A549 (cell line): ENCODE data around the gene IL17RA. TPM values are rescaled to one million over a fixed set of nuclear protein-coding genes. Genes with fewer than 3 reads are reported as not detected.
"Not testable (repeated sequence)": the region's sequence is repeated elsewhere in the genome, so short reads cannot be mapped to it uniquely, and the experiment has no call there.

Experiments used
- ATAC-seq, 2 experiments: fragments of 200-7000 bp in 1 of 2; fragments of >200 bp in 1 of 2; cut with Nextera tagmentation in 1 of 2; cut with Tn5 transposase in 1 of 2; 3 replicates each; pipeline versions ENCODE4 v1.8.0 to v1.9.1; 2018 to 2020; ENCODE audit warnings: mild to moderate bottlenecking in 1 of 2, moderate library complexity in 1 of 2
- CTCF ChIA-PET: fragments of 300-600 bp; sonication (Branson Sonifier 250); formaldehyde crosslinking; extraction: SDS; loops from one replicate; lab custom pipeline; 2021; ENCODE audit warnings: antibody characterized with exemption, inconsistent platforms; lab: Yijun Ruan, JAX
- POLR2A ChIA-PET: fragments of 350-600 bp; formaldehyde crosslinking; extraction: SDS; loops from one replicate; lab custom pipeline; 2021; ENCODE audit warnings: antibody characterized with exemption, inconsistent platforms; lab: Yijun Ruan, JAX
- DNase-seq, 2 experiments: peaks; one replicate each; pipeline versions ENCODE4 v3.0.0 to v3.0.0-alpha.2; 2011 to 2016; ENCODE audit warnings: low read depth in 1 of 2, low spot score in 1 of 2
- FAIRE-seq: peaks from 2 replicates; lab custom pipeline; 2011; peaks lifted over from hg19 to GRCh38; lab: Jason Lieb, UNC
- H3K27ac ChIP-seq, 2 experiments: fragments of >200 bp; sonication (Bioruptor Twin); formaldehyde crosslinking; 3 replicates each; pipeline ENCODE4 v1.5.1; 2016 to 2017
- H3K4me1 ChIP-seq: fragments of >200 bp; sonication (Bioruptor Twin); formaldehyde crosslinking; 3 replicates; pipeline ENCODE4 v1.6.1; 2016
- H3K4me2 ChIP-seq: fragments of >200 bp; sonication (Bioruptor Twin); formaldehyde crosslinking; 3 replicates; pipeline ENCODE4 v1.6.1; 2016
- H3K4me3 ChIP-seq: fragments of >200 bp; sonication (Bioruptor Twin); formaldehyde crosslinking; 3 replicates; pipeline ENCODE4 v1.5.1; 2016
- H3K9me3 ChIP-seq: fragments of >200 bp; sonication (Bioruptor Twin); formaldehyde crosslinking; 3 replicates; pipeline ENCODE4 v1.6.1; 2016
- BHLHE40 ChIP-seq: IDR thresholded peaks from 2 replicates; pipeline ENCODE4 v1.6.1; 2012; ENCODE audit warnings: low read depth, low read length, inconsistent platforms
- CBX2 ChIP-seq: fragments of 200-600 bp; sonication (generic); IDR thresholded peaks from 2 replicates; pipeline ENCODE4 v1.6.1; 2016; ENCODE audit warnings: low read depth, mild to moderate bottlenecking, borderline replicate concordance
- CHD4 ChIP-seq: fragments of 200-600 bp; sonication (generic); IDR thresholded peaks from 2 replicates; pipeline ENCODE4 v1.6.1; 2016; ENCODE audit warnings: antibody characterized with exemption, mild to moderate bottlenecking, borderline replicate concordance
- EHF ChIP-seq: fragments of 250-450 bp; sonication (Bioruptor Pico); IDR thresholded peaks from 2 replicates; pipeline ENCODE4 v1.5.0; 2020; ENCODE audit warnings: mild to moderate bottlenecking
- GATA3 ChIP-seq: IDR thresholded peaks from 2 replicates; pipeline ENCODE4 v1.6.1; 2012; ENCODE audit warnings: borderline replicate concordance
- HDAC2 ChIP-seq: fragments of 200-600 bp; sonication (generic); IDR thresholded peaks from 2 replicates; pipeline ENCODE4 v1.6.1; 2016
- HOXB13 ChIP-seq: fragments of 250-450 bp; sonication (Bioruptor Pico); IDR thresholded peaks from 2 replicates; pipeline ENCODE4 v1.5.0; 2020; ENCODE audit warnings: low read depth, mild to moderate bottlenecking, moderate library complexity
- HOXB5 ChIP-seq: fragments of 250-450 bp; sonication (Bioruptor Pico); IDR thresholded peaks from 2 replicates; pipeline ENCODE4 v1.5.0; 2020; ENCODE audit warnings: mild to moderate bottlenecking, moderate library complexity
- MAZ ChIP-seq: fragments of 150-350 bp; IDR thresholded peaks from 2 replicates; pipeline ENCODE4 v1.6.1; 2014; ENCODE audit warnings: antibody characterized with exemption, low read depth, low read length, borderline replicate concordance
- MYC ChIP-seq: IDR thresholded peaks from 2 replicates; pipeline ENCODE4 v1.6.1; 2012; ENCODE audit warnings: mild to moderate bottlenecking, inconsistent platforms, low read length, improper control_type of control experiment, borderline replicate concordance
- POLR2AphosphoS2 ChIP-seq: conservative IDR thresholded peaks from 2 replicates; pipeline ENCODE4 v1.6.1; 2012; ENCODE audit warnings: low read length, improper control_type of control experiment, inconsistent platforms
- RAD21 ChIP-seq, 2 experiments: fragments of >200 bp in 1 of 2; sonication (Bioruptor Twin) in 1 of 2; formaldehyde crosslinking in 1 of 2; IDR thresholded peaks in 1 of 2; conservative IDR thresholded peaks in 1 of 2; 2 replicates in 1 of 2; 3 replicates in 1 of 2; pipeline ENCODE4 v1.6.1; 2012 to 2018; ENCODE audit warnings: inconsistent platforms in 1 of 2
- TFCP2L1 ChIP-seq: fragments of 250-450 bp; sonication (Bioruptor Pico); IDR thresholded peaks from 2 replicates; pipeline ENCODE4 v1.5.0; 2021; ENCODE audit warnings: mild to moderate bottlenecking
- WGBS: methylation state at CpG from one replicate; pipeline ENCODE4 v1.1.6; 2017; ENCODE audit errors: missing lambda C conversion rate; 5-methylcytosine and 5-hydroxymethylcytosine counted together
- polyA plus RNA-seq, 4 experiments: library from polyadenylated mRNA; depleted of rRNA in 3 of 4; stranded (reverse); fragments of >200 nt; fragmentation: RNase III in 1 of 4; extraction: RNeasy Plus Mini Kit Qiagen cat#74134 plus additional on column Dnase treatment in 1 of 4; gene quantifications; 2 replicates in 3 of 4; 3 replicates in 1 of 4; pipeline ENCODE4 v1.2.3, GENCODE V29; 2011 to 2017
- TF ChIP-seq, protein P1 (sequence below): IDR thresholded peaks from 2 replicates; pipeline ENCODE4 v1.6.1; 2012
- TF ChIP-seq, protein P2 (sequence below): fragments of 250-450 bp; sonication (Bioruptor Pico); IDR thresholded peaks from 2 replicates; pipeline ENCODE4 v1.5.0; 2021; ENCODE audit warnings: mild to moderate bottlenecking, moderate library complexity, borderline replicate concordance
- TF ChIP-seq, protein P3 (sequence below): IDR thresholded peaks from 2 replicates; pipeline ENCODE4 v1.6.1; 2012
- TF ChIP-seq, protein P4 (sequence below): fragments of 250-450 bp; sonication (Bioruptor Pico); IDR thresholded peaks from 2 replicates; pipeline ENCODE4 v1.5.0; 2020; ENCODE audit warnings: low read depth, mild to moderate bottlenecking, moderate library complexity

IL17RA gene
- polyA plus RNA-seq, 2 of the 4 experiments (the other 2 are of a cell fraction), result 4.3 to 6.4 TPM

DNA sequence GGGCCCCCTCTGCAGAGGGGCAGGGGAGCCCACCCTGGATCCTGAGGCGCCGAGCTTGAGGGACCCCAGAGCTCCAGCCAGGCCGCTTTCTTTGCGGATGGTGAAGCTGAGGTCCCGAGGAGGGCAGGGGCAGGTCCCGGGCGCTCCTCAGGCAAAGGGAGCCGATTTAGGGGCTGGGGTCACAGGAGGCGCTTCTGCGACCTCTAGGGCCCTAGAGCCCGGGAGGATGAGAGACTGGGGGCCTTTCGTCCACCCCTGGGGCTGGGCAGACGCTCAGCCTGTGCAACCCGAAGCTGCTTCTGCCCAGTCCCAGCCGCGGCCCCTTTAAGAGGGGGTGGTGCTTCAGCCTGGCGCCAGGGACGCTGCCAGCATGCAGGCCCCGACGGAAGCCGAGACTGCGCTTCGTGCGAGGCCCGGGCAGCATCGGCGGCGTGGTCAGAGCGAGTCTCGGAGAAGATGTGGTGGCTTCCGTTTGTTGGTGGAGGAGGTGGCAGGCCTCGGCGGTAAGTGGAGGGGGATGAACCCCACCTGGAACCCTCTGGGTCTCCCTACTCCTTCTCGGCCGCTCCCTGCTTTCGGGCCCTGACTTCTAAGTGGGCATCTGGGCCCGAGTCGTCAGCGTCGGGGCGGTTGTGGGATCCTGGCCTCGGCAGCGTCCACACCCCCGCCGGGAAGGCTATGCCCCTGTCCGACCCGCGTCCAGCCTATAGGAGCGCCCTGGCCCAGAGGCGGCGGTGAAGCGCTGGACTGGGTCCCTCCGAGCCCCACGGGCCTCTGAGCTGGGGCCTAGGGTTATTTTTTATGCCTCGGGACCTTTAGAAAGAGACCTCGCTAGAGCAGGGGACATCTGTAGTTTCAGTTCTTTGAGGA, 47.7 kb upstream of the IL17RA start:
- H3K9me3 ChIP-seq, H3K4me1 ChIP-seq, CTCF ChIA-PET, POLR2A ChIA-PET: not testable (repeated sequence)
- FAIRE-seq (peak; percentile 90), ATAC-seq (peak; percentile 100), DNase-seq (peak; percentile 2 to 70)
- Histone ChIP-seq H3K27ac (peak overlapping the region; percentile 81 to 91), H3K4me2 (peak overlapping the region; percentile 77), H3K4me3 (peak overlapping the region; percentile 70)
- 0% methylated on average over 2 of the region's 56 CpGs for WGBS
- TF ChIP-seq, protein P1, sequence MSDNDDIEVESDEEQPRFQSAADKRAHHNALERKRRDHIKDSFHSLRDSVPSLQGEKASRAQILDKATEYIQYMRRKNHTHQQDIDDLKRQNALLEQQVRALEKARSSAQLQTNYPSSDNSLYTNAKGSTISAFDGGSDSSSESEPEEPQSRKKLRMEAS, result peak; percentile 13; the same call in 1 of the 2 replicates

DNA sequence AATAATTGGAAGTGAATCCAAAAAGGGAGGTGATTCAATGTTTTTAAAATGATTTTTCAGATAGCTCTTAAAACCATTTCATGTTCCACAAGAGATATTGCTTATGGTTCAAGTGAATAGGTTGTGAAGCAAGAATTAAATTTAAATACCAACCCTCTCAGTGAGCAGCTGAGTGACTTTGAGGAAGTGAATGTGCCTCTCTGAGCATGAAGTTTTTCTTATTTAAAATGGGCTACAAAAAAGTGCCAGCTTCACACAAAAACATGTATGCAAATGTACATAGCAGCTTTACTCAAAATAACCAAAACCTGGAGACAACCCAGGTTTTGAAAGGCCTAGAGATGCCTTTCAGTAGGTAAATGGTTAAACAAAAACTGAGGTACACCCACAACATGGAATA, 41.3 kb upstream of the IL17RA start:
- no peak overlapping the region for H3K4me3 ChIP-seq
- ATAC-seq (no peak), FAIRE-seq (no peak), DNase-seq (no peak)
- POLR2A ChIA-PET, result no interaction called here
- no peak overlapping the region for H3K27ac ChIP-seq
- no peaks in the 10 kb centered on the region for H3K9me3 ChIP-seq
- CTCF ChIA-PET, result interaction anchor here (3.4 kb wide), 1 partner anchor 14 kb away, joined by 13 read pairs; no protein-coding TSS in a partner anchor
- peaks cover 8% of the 10 kb centered on the region; the same call in 2 of the 3 replicates for H3K4me1 ChIP-seq
- TF ChIP-seq, protein P2, sequence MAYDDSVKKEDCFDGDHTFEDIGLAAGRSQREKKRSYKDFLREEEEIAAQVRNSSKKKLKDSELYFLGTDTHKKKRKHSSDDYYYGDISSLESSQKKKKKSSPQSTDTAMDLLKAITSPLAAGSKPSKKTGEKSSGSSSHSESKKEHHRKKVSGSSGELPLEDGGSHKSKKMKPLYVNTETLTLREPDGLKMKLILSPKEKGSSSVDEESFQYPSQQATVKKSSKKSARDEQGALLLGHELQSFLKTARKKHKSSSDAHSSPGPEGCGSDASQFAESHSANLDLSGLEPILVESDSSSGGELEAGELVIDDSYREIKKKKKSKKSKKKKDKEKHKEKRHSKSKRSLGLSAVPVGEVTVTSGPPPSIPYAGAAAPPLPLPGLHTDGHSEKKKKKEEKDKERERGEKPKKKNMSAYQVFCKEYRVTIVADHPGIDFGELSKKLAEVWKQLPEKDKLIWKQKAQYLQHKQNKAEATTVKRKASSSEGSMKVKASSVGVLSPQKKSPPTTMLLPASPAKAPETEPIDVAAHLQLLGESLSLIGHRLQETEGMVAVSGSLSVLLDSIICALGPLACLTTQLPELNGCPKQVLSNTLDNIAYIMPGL (CRISPR knock-in tag), result no peak
- TF ChIP-seq CHD4 (no peak), HDAC2 (no peak), POLR2AphosphoS2 (no peak), TFCP2L1 (no peak), RAD21 (conservative IDR thresholded peaks at IDR 0.05 in 1 of 2, IDR thresholded peaks at IDR 0.05 in 1 of 2) (no peak), BHLHE40 (no peak), GATA3 (no peak), EHF (CRISPR knock-in tag) (no peak), MAZ (no peak), HOXB13 (CRISPR knock-in tag) (no peak), CBX2 (no peak), HOXB5 (CRISPR knock-in tag) (no peak)
- TF ChIP-seq, protein P3, sequence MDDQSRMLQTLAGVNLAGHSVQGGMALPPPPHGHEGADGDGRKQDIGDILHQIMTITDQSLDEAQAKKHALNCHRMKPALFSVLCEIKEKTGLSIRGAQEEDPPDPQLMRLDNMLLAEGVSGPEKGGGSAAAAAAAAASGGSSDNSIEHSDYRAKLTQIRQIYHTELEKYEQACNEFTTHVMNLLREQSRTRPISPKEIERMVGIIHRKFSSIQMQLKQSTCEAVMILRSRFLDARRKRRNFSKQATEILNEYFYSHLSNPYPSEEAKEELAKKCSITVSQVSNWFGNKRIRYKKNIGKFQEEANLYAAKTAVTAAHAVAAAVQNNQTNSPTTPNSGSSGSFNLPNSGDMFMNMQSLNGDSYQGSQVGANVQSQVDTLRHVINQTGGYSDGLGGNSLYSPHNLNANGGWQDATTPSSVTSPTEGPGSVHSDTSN, result no peak
- TF ChIP-seq, protein P4, sequence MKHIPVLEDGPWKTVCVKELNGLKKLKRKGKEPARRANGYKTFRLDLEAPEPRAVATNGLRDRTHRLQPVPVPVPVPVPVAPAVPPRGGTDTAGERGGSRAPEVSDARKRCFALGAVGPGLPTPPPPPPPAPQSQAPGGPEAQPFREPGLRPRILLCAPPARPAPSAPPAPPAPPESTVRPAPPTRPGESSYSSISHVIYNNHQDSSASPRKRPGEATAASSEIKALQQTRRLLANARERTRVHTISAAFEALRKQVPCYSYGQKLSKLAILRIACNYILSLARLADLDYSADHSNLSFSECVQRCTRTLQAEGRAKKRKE (CRISPR knock-in tag), result no peak
- no peak overlapping the region for H3K4me2 ChIP-seq

DNA sequence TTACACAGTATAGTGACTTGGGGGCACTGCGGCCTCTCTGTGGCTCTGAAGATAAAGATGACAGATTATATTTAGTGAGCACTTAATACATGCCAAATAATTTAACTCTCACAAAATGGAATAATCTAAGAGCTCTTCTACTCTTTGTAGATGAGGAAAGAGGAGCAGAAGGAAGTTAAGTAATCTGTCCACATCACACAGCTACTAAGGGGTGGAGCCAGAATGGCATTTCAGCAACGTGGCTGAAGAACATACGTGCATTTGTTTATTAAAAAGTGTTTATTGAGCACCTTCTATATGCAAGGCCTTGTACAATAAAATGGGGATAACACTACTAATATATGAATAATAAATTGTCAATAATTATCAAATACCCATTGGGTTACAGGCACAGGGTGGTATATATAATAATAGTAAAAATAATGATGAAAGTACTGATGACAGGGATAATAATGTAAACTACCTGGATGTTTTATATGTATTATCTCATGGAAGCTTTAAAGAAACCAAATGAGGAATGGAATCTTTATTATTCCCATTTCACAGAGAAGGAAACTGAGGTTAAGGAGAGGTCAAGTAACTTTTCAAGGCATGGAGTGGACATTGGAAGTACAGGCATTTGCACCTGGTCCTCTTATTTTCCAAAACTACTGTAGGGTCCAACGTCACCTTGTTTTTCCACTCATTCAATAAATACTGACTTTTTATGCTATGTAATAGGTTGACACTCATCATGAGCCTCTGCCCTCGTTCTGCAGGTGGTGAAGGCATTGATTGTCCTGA, 38.0 kb upstream of the IL17RA start:
- no peak overlapping the region for H3K4me2 ChIP-seq
- POLR2A ChIA-PET, result no interaction called here
- H3K4me3 ChIP-seq, result no peak overlapping the region
- no peak for DNase-seq
- 67% methylated on average over 5 of the region's 5 CpGs for WGBS
- FAIRE-seq, result no peak
- CTCF ChIA-PET, result interaction anchor here (1.0 to 1.7 kb wide), 3 partner anchors 16 to 129 kb away, joined by 3 to 5 read pairs (median 5); no protein-coding TSS in a partner anchor
- H3K27ac ChIP-seq, result no peak overlapping the region
- no peaks in the 10 kb centered on the region for H3K4me1 ChIP-seq
- no peak for ATAC-seq
- TF ChIP-seq CBX2, result no peak
- TF ChIP-seq POLR2AphosphoS2, result no peak
- no peak for TF ChIP-seq GATA3
- no peak for TF ChIP-seq MYC
- H3K9me3 ChIP-seq, result no peaks in the 10 kb centered on the region
